HFF-Myc (cell line): Measurements from ENCODE around the gene ANK3.

ENCODE experiments used
- DNase-seq: peaks from one replicate; pipeline ENCODE4 v3.0.0-alpha.2; 2011; ENCODE audit warnings: low read depth; ENCODE audit errors: extremely low read depth
- H3K4me3 ChIP-seq: replicated peaks from 2 replicates; pipeline ENCODE4 v1.5.1; 2011; ENCODE audit warnings: low read depth, mild to moderate bottlenecking, control low read depth, low read length
- CTCF ChIP-seq: IDR thresholded peaks from 2 replicates; pipeline ENCODE4 v1.5.1; 2012; ENCODE audit warnings: mild to moderate bottlenecking, low read depth, low read length, control low read depth; ENCODE audit errors: missing control alignments

The ANK3 gene

GRCh38 chr10:60141896-60142559, 247.6 kb downstream of the ANK3 start:
- H3K4me3 ChIP-seq, result no peak overlapping the region
- DNase-seq, result no peak
- no peak for TF ChIP-seq CTCF

- peak; percentile 24 for DNase-seq
- TF ChIP-seq CTCF, result no peak
- H3K4me3 ChIP-seq, result peak overlapping the region; percentile 14
Observed at GRCh38 chr10:60140651-60141632, 248.7 kb downstream of the ANK3 start.

- peak; percentile 56 for DNase-seq
- TF ChIP-seq CTCF, result no peak
- peak overlapping the region; percentile 14; the same call in 1 of the 2 replicates for H3K4me3 ChIP-seq
Observed at GRCh38 chr10:60139798-60140566, 249.7 kb downstream of the ANK3 start.

GRCh38 chr10:60139290-60139689, 250.4 kb downstream of the ANK3 start:
- H3K4me3 ChIP-seq, result no peak overlapping the region
- no peak for TF ChIP-seq CTCF
- DNase-seq, result no peak

GRCh38 chr10:60138842-60139241, 250.8 kb downstream of the ANK3 start:
- no peak for DNase-seq
- H3K4me3 ChIP-seq, result no peak overlapping the region
- TF ChIP-seq CTCF, result no peak

GRCh38 chr10:60138026-60138425, 251.6 kb downstream of the ANK3 start:
- H3K4me3 ChIP-seq, result no peak overlapping the region
- TF ChIP-seq CTCF, result no peak
- DNase-seq, result no peak
